Measurements from ENCODE around the gene PCDHGB5.
"Not testable (repeated sequence)": the region's sequence is repeated elsewhere in the genome, so short reads cannot be mapped to it uniquely, and the experiment has no call there.

Gene PCDHGB5

GRCh38 chr5:141412854-141413539 is 15.2 kb downstream of the PCDHGB5 start, which contains the start of gene PCDHGA10:
Gene PCDHGA10, plus strand, starts transcription at chr5:141412987. Its CDS starts 189 bp downstream, at chr5:141413176.
- no peak within 1 kb of the TSS for H2BK120ac ChIP-seq (ENCODE audit: low read depth, low read length)
- no peak within 1 kb of the TSS for H2BK12ac ChIP-seq (ENCODE audit: low read length in 2 of 2)
- no peak within 1 kb of the TSS for H3K18ac ChIP-seq (ENCODE audit: low read depth in 1 of 2, low read length in 2 of 2)
- H3K79me1 ChIP-seq (replicated peaks; ENCODE audit: low read length, poor library complexity, severe bottlenecking), result peaks cover 34% of the 10 kb centered on the region
- H3K27me3 ChIP-seq (ENCODE audit: control insufficient read depth in 1 of 2, insufficient read depth in 1 of 2, low read length in 2 of 2), result peaks cover 0 to 17% of the 10 kb centered on the region in 2 experiments
- no peak within 1 kb of the TSS for H2BK5ac ChIP-seq (ENCODE audit: low read depth, low read length, poor library complexity, severe bottlenecking)
- no peak within 1 kb of the TSS for H3K27ac ChIP-seq (ENCODE audit: low read length, poor library complexity, severe bottlenecking)
- 80% methylated on average over 31 of the region's 31 CpGs for WGBS
- no peak within 1 kb of the TSS for H3K4me2 ChIP-seq (ENCODE audit: low read length, poor library complexity, severe bottlenecking)
- peak within 1 kb of the TSS; percentile 18 to 87 for H3K4me3 ChIP-seq (ENCODE audit: insufficient read depth in 1 of 2, low read depth in 1 of 2, low read length in 2 of 2)
- no peak within 1 kb of the TSS for H3K4ac ChIP-seq (ENCODE audit: low read depth in 1 of 2, low read length in 2 of 2)
- peak; percentile 77 for DNase-seq
- no peak within 1 kb of the TSS for H3K23ac ChIP-seq (ENCODE audit: low read length in 2 of 2)
- no peak within 1 kb of the TSS for H4K8ac ChIP-seq (ENCODE audit: low read length)
- H3K4me1 ChIP-seq (ENCODE audit: control insufficient read depth, insufficient read depth, low read depth, low read length), result peaks cover 2% of the 10 kb centered on the region
- H2AFZ ChIP-seq (ENCODE audit: low read depth, low read length), result no peak within 1 kb of the TSS
- H2AK5ac ChIP-seq (ENCODE audit: low read length, severe bottlenecking), result no peak within 1 kb of the TSS
- no peak within 1 kb of the TSS for H3K14ac ChIP-seq (ENCODE audit: low read length in 2 of 2)
- peaks cover 16% of the 10 kb centered on the region for H3K9me3 ChIP-seq (ENCODE audit: control insufficient read depth, low read length)
- H4K91ac ChIP-seq (ENCODE audit: low read length), result no peak within 1 kb of the TSS
- no peak within 1 kb of the TSS for H2BK15ac ChIP-seq (ENCODE audit: low read depth, poor library complexity, severe bottlenecking)
- H3K9ac ChIP-seq (ENCODE audit: low read length), result peak within 1 kb of the TSS; percentile 85
- peaks cover 0 to 36% of the 10 kb centered on the region in 2 experiments for H3K36me3 ChIP-seq (ENCODE audit: control insufficient read depth in 1 of 2, insufficient read depth in 2 of 2, low read depth in 1 of 2, low read length in 2 of 2)

- no peak overlapping the region for H3K27ac ChIP-seq (ENCODE audit: low read length, poor library complexity, severe bottlenecking)
- H4K8ac ChIP-seq (ENCODE audit: low read length), result no peak overlapping the region
- H3K9ac ChIP-seq (ENCODE audit: low read length), result peak overlapping the region; percentile 85
- H3K36me3 ChIP-seq (ENCODE audit: control insufficient read depth in 1 of 2, insufficient read depth in 2 of 2, low read depth in 1 of 2, low read length in 2 of 2), result peaks cover 0 to 37% of the 10 kb centered on the region in 2 experiments
- H3K27me3 ChIP-seq (ENCODE audit: control insufficient read depth in 1 of 2, insufficient read depth in 1 of 2, low read length in 2 of 2), result peaks cover 0 to 16% of the 10 kb centered on the region in 2 experiments
- no peak overlapping the region for H2BK12ac ChIP-seq (ENCODE audit: low read length in 2 of 2)
- no peak overlapping the region for H3K18ac ChIP-seq (ENCODE audit: low read depth in 1 of 2, low read length in 2 of 2)
- H2BK5ac ChIP-seq (ENCODE audit: low read depth, low read length, poor library complexity, severe bottlenecking), result no peak overlapping the region
- H3K9me3 ChIP-seq (ENCODE audit: control insufficient read depth, low read length), result peaks cover 13% of the 10 kb centered on the region
- peaks cover 37% of the 10 kb centered on the region for H3K79me1 ChIP-seq (replicated peaks; ENCODE audit: low read length, poor library complexity, severe bottlenecking)
- H4K91ac ChIP-seq (ENCODE audit: low read length), result no peak overlapping the region
- no peak overlapping the region for H2AFZ ChIP-seq (ENCODE audit: low read depth, low read length)
- peaks cover 4% of the 10 kb centered on the region for H3K4me1 ChIP-seq (ENCODE audit: control insufficient read depth, insufficient read depth, low read depth, low read length)
- no peak overlapping the region for H3K14ac ChIP-seq (ENCODE audit: low read length in 2 of 2)
- WGBS, result 77% methylated on average over 23 of the region's 25 CpGs
- peak; percentile 12 for DNase-seq
- H2AK5ac ChIP-seq (ENCODE audit: low read length, severe bottlenecking), result no peak overlapping the region
- H3K4me3 ChIP-seq (ENCODE audit: insufficient read depth in 1 of 2, low read depth in 1 of 2, low read length in 2 of 2), result peak overlapping the region in 1 of 2 experiments; percentile 87
- H3K23ac ChIP-seq (ENCODE audit: low read length in 2 of 2), result no peak overlapping the region
- no peak overlapping the region for H2BK120ac ChIP-seq (ENCODE audit: low read depth, low read length)
- no peak overlapping the region for H3K4me2 ChIP-seq (ENCODE audit: low read length, poor library complexity, severe bottlenecking)
- H2BK15ac ChIP-seq (ENCODE audit: low read depth, poor library complexity, severe bottlenecking), result no peak overlapping the region
- H3K4ac ChIP-seq (ENCODE audit: low read depth in 1 of 2, low read length in 2 of 2), result no peak overlapping the region
Observed at GRCh38 chr5:141413540-141414069, 15.9 kb downstream of the PCDHGB5 start.

- H2BK15ac ChIP-seq (ENCODE audit: low read depth, poor library complexity, severe bottlenecking); H2BK12ac ChIP-seq (ENCODE audit: low read length in 2 of 2); H3K18ac ChIP-seq (ENCODE audit: low read depth in 1 of 2, low read length in 2 of 2); H2AK5ac ChIP-seq (ENCODE audit: low read length, severe bottlenecking); H2BK120ac ChIP-seq (ENCODE audit: low read depth, low read length); H3K4ac ChIP-seq (ENCODE audit: low read depth in 1 of 2, low read length in 2 of 2); H3K27me3 ChIP-seq (ENCODE audit: control insufficient read depth in 1 of 2, insufficient read depth in 1 of 2, low read length in 2 of 2); DNase-seq; H4K91ac ChIP-seq (ENCODE audit: low read length); H4K8ac ChIP-seq (ENCODE audit: low read length); H2AFZ ChIP-seq (ENCODE audit: low read depth, low read length); H3K4me1 ChIP-seq (ENCODE audit: control insufficient read depth, insufficient read depth, low read depth, low read length); H2BK5ac ChIP-seq (ENCODE audit: low read depth, low read length, poor library complexity, severe bottlenecking); H3K4me2 ChIP-seq (ENCODE audit: low read length, poor library complexity, severe bottlenecking); H3K9ac ChIP-seq (ENCODE audit: low read length); H3K9me3 ChIP-seq (ENCODE audit: control insufficient read depth, low read length); H3K14ac ChIP-seq (ENCODE audit: low read length in 2 of 2); H3K27ac ChIP-seq (ENCODE audit: low read length, poor library complexity, severe bottlenecking); H3K23ac ChIP-seq (ENCODE audit: low read length in 2 of 2): not testable (repeated sequence)
- WGBS, result 97% methylated on average over 38 of the region's 46 CpGs
- H3K4me3 ChIP-seq (ENCODE audit: insufficient read depth in 1 of 2, low read depth in 1 of 2, low read length in 2 of 2), result peak overlapping the region in 1 of 2 experiments; percentile 87
- H3K36me3 ChIP-seq (ENCODE audit: control insufficient read depth in 1 of 2, insufficient read depth in 2 of 2, low read depth in 1 of 2, low read length in 2 of 2), result peaks cover under 1 to 40% of the 10 kb centered on the region in 2 experiments
- H3K79me1 ChIP-seq (replicated peaks; ENCODE audit: low read length, poor library complexity, severe bottlenecking), result peaks cover 40% of the 10 kb centered on the region
Observed at GRCh38 chr5:141414548-141415274, 17.0 kb downstream of the PCDHGB5 start.

GRCh38 chr5:141415275-141415618 is 17.5 kb downstream of the PCDHGB5 start:
- WGBS, result 96% methylated on average over 24 of the region's 24 CpGs

More at GRCh38 chr5:141415275-141415618, 17.5 kb downstream of the PCDHGB5 start:
- H3K23ac ChIP-seq (ENCODE audit: low read length in 2 of 2); H3K4me2 ChIP-seq (ENCODE audit: low read length, poor library complexity, severe bottlenecking); DNase-seq; H2BK5ac ChIP-seq (ENCODE audit: low read depth, low read length, poor library complexity, severe bottlenecking); H3K27me3 ChIP-seq (ENCODE audit: control insufficient read depth in 1 of 2, insufficient read depth in 1 of 2, low read length in 2 of 2); H3K27ac ChIP-seq (ENCODE audit: low read length, poor library complexity, severe bottlenecking); H3K9ac ChIP-seq (ENCODE audit: low read length); H3K4me1 ChIP-seq (ENCODE audit: control insufficient read depth, insufficient read depth, low read depth, low read length); H2BK15ac ChIP-seq (ENCODE audit: low read depth, poor library complexity, severe bottlenecking); H2BK12ac ChIP-seq (ENCODE audit: low read length in 2 of 2); H2AFZ ChIP-seq (ENCODE audit: low read depth, low read length); H2AK5ac ChIP-seq (ENCODE audit: low read length, severe bottlenecking); H3K4ac ChIP-seq (ENCODE audit: low read depth in 1 of 2, low read length in 2 of 2); H3K18ac ChIP-seq (ENCODE audit: low read depth in 1 of 2, low read length in 2 of 2); H4K8ac ChIP-seq (ENCODE audit: low read length); H3K14ac ChIP-seq (ENCODE audit: low read length in 2 of 2); H4K91ac ChIP-seq (ENCODE audit: low read length); H2BK120ac ChIP-seq (ENCODE audit: low read depth, low read length): not testable (repeated sequence)
- H3K79me1 ChIP-seq (replicated peaks; ENCODE audit: low read length, poor library complexity, severe bottlenecking), result peaks cover 38% of the 10 kb centered on the region
- H3K9me3 ChIP-seq (ENCODE audit: control insufficient read depth, low read length), result peaks cover 11% of the 10 kb centered on the region
- peaks cover 4 to 38% of the 10 kb centered on the region in 2 experiments for H3K36me3 ChIP-seq (ENCODE audit: control insufficient read depth in 1 of 2, insufficient read depth in 2 of 2, low read depth in 1 of 2, low read length in 2 of 2)
- peak overlapping the region in 1 of 2 experiments; percentile 68 for H3K4me3 ChIP-seq (ENCODE audit: insufficient read depth in 1 of 2, low read depth in 1 of 2, low read length in 2 of 2)
